22Rv1 (cell line): ENCODE measurements around the gene SETD2.

Experiments
- H3K27ac ChIP-seq: fragments of 450-650 bp; 2 replicates; pipeline ENCODE4 v1.5.1; 2017
- CTCF ChIP-seq: fragments of 450-650 bp; IDR thresholded peaks from 2 replicates; pipeline ENCODE4 v1.5.1; 2017; ENCODE audit warnings: mild to moderate bottlenecking
- ZFX ChIP-seq: fragments of 450-650 bp; IDR thresholded peaks from 2 replicates; pipeline ENCODE4 v1.6.1; 2017; ENCODE audit warnings: antibody characterized with exemption, borderline replicate concordance

The SETD2 gene

GRCh38 chr3:47011371-47011770 lies 152.5 kb downstream of the SETD2 start:
- TF ChIP-seq CTCF: no peak
- TF ChIP-seq ZFX: no peak
- no peak overlapping the region for H3K27ac ChIP-seq

- TF ChIP-seq ZFX: no peak
- TF ChIP-seq CTCF: no peak
Observed at GRCh38 chr3:47010910-47011309, 153.0 kb downstream of the SETD2 start.

GRCh38 chr3:47010111-47010712 lies 153.7 kb downstream of the SETD2 start:
- no peak overlapping the region for H3K27ac ChIP-seq
- TF ChIP-seq CTCF (no peak), ZFX (no peak)

More at GRCh38 chr3:47010910-47011309, 153.0 kb downstream of the SETD2 start:
- no peak overlapping the region for H3K27ac ChIP-seq

GRCh38 chr3:47009225-47010110 lies 154.4 kb downstream of the SETD2 start:
- no peak for TF ChIP-seq ZFX
- TF ChIP-seq CTCF: no peak
- H3K27ac ChIP-seq: no peak overlapping the region

- TF ChIP-seq ZFX: no peak
- no peak for TF ChIP-seq CTCF
- no peak overlapping the region for H3K27ac ChIP-seq
Observed at GRCh38 chr3:47008851-47009224, 155.1 kb downstream of the SETD2 start.

- H3K27ac ChIP-seq: no peak overlapping the region
- TF ChIP-seq CTCF (no peak), ZFX (no peak)
Observed at GRCh38 chr3:47008234-47008796, 155.6 kb downstream of the SETD2 start.
